AG04449 (cell line): ENCODE results near the gene DPT.

Experiments used
- CTCF ChIA-PET: fragments of 350-600 bp; formaldehyde crosslinking; extraction: SDS; loops from one replicate; lab custom pipeline; 2021; ENCODE audit warnings: antibody characterized with exemption; lab: Yijun Ruan, JAX
- POLR2A ChIA-PET: fragments of 400-600, 350-600 bp; formaldehyde crosslinking; extraction: SDS; loops from one replicate; lab custom pipeline; 2020; ENCODE audit warnings: antibody characterized with exemption, inconsistent platforms; lab: Yijun Ruan, JAX
- DNase-seq: peaks from one replicate; pipeline ENCODE4 v3.0.0-alpha.2; 2010; ENCODE audit warnings: low read depth, low spot score
- H3K4me3 ChIP-seq: 2 replicates; pipeline ENCODE4 v1.5.1; 2011; ENCODE audit warnings: low read depth, mild to moderate bottlenecking, control low read depth, low read length
- CTCF ChIP-seq: IDR thresholded peaks from one replicate; pipeline ENCODE4 v1.5.1; 2011; ENCODE audit warnings: mild to moderate bottlenecking, moderate library complexity, low read length, control low read depth, inconsistent platforms; ENCODE audit not compliant: insufficient read depth; ENCODE audit errors: missing control alignments

DPT gene

GRCh38 chr1:168714012-168714411 lies 15.0 kb downstream of the DPT start:
- ChIA-PET POLR2A (no interaction called here), CTCF (interaction anchor here (0.6 kb wide), 1 partner anchor 620 kb away, joined by 3 read pairs; no protein-coding TSS in a partner anchor)
- DNase-seq: no peak
- H3K4me3 ChIP-seq: no peak overlapping the region
- TF ChIP-seq CTCF: no peak

GRCh38 chr1:168709405-168710363 lies 19.3 kb downstream of the DPT start:
- ChIA-PET POLR2A (no interaction called here), CTCF (interaction anchor here (1.1 to 1.2 kb wide), 2 partner anchors 18 to 107 kb away, joined by 3 read pairs; no protein-coding TSS in a partner anchor)
- TF ChIP-seq CTCF: no peak
- peak; percentile 17 for DNase-seq
- no peak overlapping the region for H3K4me3 ChIP-seq

- CTCF ChIA-PET: interaction anchor here (1.1 to 1.2 kb wide), 2 partner anchors 19 to 106 kb away, joined by 3 read pairs; no protein-coding TSS in a partner anchor
- TF ChIP-seq CTCF: no peak
- DNase-seq: no peak
- no peak overlapping the region for H3K4me3 ChIP-seq
- POLR2A ChIA-PET: no interaction called here
Observed at GRCh38 chr1:168708698-168709404, 20.2 kb downstream of the DPT start.

GRCh38 chr1:168706391-168706992 lies 22.5 kb downstream of the DPT start:
- no peak overlapping the region for H3K4me3 ChIP-seq
- TF ChIP-seq CTCF: no peak
- DNase-seq: no peak
- ChIA-PET POLR2A (no interaction called here), CTCF (interaction anchor here (0.9 kb wide), 1 partner anchor 642 kb away, joined by 3 read pairs; no protein-coding TSS in a partner anchor)

- POLR2A ChIA-PET: no interaction called here
- DNase-seq: no peak
- TF ChIP-seq CTCF: no peak
- H3K4me3 ChIP-seq: no peak overlapping the region
- CTCF ChIA-PET: no interaction called here
Observed at GRCh38 chr1:168700575-168701268, 28.3 kb downstream of the DPT start.
